ENCODE measurements around the gene PDE6A.

DNA sequence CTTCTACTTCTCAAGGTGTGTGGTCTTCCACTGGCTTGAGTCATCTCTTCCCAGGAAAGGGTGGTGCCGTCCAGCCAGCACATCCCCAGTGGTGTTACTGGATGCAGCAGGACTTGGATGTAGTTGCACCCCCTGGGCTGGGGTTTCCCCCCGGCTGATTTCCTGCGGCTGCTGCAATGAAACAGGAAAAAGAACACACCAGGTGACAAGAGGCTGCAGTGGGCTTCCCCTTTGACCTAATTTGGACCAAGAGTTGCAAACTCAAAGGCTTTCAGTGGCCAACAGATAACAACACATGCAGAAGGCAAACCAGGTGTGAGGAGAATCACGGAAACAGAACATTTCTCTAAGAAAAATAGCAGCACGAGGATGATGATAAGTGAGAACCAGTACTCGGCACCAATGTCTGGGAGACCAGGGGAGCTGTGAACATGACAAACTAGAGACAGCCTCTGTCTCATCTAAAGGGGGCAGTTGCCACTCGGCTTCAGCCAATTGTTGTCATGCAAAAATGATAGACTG is 83.7 kb downstream of the PDE6A start:
- TF ChIP-seq CTCF (IDR thresholded peaks at IDR 0.05; ENCODE audit: low read depth, low read length) = no peak
- no peak for TF ChIP-seq EZH2phosphoT487 (IDR thresholded peaks at IDR 0.05; ENCODE audit: low read depth)
